ENCODE results near the gene NSUN2.
A peak's percentile ranks its signal among the peaks of the same experiment; 100 is the strongest.
"Not testable (repeated sequence)": the region's sequence is repeated elsewhere in the genome, so short reads cannot be mapped to it uniquely, and the experiment has no call there.

NSUN2 gene

DNA sequence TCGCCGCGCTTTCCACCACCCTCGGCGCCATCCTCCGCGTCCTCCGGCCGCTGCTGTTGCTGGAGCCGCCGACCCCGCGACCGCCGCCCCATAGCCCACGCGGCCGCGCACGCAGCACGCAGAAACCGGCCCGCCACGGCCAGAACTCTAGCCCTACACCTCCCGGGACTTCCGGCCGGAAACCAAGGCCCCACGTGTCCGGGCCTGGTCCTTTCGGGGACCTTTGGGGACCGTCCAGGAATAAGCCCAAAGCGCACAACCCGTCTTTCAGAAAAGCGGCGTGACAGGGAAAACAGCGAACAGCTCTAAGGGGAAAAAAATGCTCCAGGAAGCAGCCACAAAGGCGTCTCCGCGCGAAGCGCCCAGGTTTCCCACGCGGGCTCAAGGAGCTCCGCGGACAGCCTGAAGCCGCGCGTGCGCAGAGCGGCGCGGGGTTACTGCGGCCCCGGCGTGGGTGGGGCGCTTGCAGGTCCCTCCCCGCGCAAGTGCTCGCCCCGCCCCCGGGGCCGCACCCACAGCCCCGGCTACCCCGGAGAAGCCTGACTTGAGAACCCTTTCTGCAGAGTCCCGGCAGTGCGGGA lies at the start of gene NSUN2, which contains the start of gene SRD5A1:
TSS of gene NSUN2 (minus strand) at position 157 of the 581 bp plus-strand sequence. CDS start at position 92, 65 bp downstream.
TSS of gene SRD5A1 (plus strand) at position 553 of the 581 bp plus-strand sequence. CDS start 137 bp downstream, outside the sequence.
- no peak for FAIRE-seq
- peak; percentile 99 for DNase-seq (ENCODE audit: low spot score)

DNA sequence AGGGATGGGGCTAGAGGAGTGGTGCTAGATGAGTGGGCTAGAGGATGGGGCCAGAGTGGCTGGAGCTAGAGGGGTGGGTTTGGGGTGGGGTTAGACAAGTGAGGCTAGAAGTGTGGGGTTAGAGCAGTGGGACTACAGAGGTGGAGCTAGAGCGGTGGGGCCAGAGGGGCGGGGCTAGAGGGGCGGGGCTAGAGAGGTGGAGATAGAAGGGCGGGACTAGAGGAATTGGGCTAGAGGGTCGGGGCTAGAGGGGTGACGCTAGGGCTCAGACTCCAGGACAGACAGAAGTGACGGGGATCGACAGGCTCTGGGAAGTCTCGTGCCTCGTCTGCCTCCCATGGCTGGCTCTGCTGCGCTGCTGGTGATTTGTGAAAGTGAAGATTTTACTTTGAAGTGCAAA lies 49.4 kb upstream of the NSUN2 start:
- no peak for DNase-seq (ENCODE audit: low spot score)
- no peak for FAIRE-seq

- DNase-seq (ENCODE audit: low spot score) (no peak), FAIRE-seq (peak; percentile 99)
Observed at GRCh38 chr5:6681682-6682081, 48.8 kb upstream of the NSUN2 start.

- no peak for DNase-seq (ENCODE audit: low spot score)
- no peak for FAIRE-seq
Observed at GRCh38 chr5:6680922-6681321, 48.1 kb upstream of the NSUN2 start.

GRCh38 chr5:6678385-6678784 lies 45.5 kb upstream of the NSUN2 start:
- FAIRE-seq, result no peak

GRCh38 chr5:6676702-6677101 lies 43.9 kb upstream of the NSUN2 start:
- FAIRE-seq (no peak), DNase-seq (ENCODE audit: low spot score) (peak; percentile 41)

More at GRCh38 chr5:6678385-6678784, 45.5 kb upstream of the NSUN2 start:
- DNase-seq (ENCODE audit: low spot score), result no peak

GRCh38 chr5:6675784-6676491 lies 43.1 kb upstream of the NSUN2 start:
- no peak for DNase-seq (ENCODE audit: low spot score)

DNA sequence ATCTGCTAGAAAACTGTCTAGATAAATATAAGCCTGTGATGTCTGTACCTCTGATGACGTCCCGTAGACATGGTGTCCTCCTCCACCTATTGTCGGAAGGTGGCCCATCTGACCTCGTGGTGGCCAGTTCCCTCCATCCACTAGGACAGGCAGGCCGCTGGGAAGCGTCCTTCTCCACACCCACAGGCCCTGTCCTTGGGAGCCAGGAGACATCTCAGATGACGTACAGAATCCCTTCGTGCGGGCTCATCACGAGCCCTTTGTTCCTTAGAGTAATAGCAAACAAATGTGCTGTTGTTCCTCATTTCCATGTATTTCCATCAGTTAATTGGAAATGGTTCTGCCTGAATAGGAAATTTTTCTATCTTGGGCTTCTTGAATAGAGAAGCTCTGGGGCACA lies 42.0 kb upstream of the NSUN2 start:
- DNase-seq (ENCODE audit: low spot score) (no peak), FAIRE-seq (no peak)

More at GRCh38 chr5:6675784-6676491, 43.1 kb upstream of the NSUN2 start:
- FAIRE-seq, result peak; percentile 20

- no peak for DNase-seq (ENCODE audit: low spot score)
- FAIRE-seq, result no peak
Observed at GRCh38 chr5:6674421-6674820, 41.6 kb upstream of the NSUN2 start.

DNA sequence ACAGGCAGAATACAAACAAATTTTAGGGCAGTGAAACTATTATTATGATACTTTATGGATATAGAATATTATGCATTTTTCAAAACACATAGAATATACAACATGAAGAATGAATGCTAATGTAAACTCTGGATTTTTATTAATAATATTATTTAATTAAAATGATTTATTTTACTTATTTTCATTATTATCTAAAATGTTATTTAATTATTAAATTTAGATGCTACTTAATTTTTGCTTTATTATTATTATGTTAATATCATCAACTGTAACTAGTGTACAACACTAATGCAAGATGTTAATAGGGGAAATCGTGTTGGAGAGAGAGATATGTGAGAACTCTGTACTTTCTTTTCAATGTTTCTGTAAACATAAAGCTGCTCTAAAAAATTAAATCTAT lies 41.1 kb upstream of the NSUN2 start:
- DNase-seq (ENCODE audit: low spot score) (no peak), FAIRE-seq (no peak)

GRCh38 chr5:6673031-6673430 lies 40.2 kb upstream of the NSUN2 start:
- DNase-seq (ENCODE audit: low spot score), result no peak
- no peak for FAIRE-seq

- not testable (repeated sequence) for DNase-seq (ENCODE audit: low spot score); FAIRE-seq
Observed at GRCh38 chr5:6668717-6669116, 35.9 kb upstream of the NSUN2 start.

DNA sequence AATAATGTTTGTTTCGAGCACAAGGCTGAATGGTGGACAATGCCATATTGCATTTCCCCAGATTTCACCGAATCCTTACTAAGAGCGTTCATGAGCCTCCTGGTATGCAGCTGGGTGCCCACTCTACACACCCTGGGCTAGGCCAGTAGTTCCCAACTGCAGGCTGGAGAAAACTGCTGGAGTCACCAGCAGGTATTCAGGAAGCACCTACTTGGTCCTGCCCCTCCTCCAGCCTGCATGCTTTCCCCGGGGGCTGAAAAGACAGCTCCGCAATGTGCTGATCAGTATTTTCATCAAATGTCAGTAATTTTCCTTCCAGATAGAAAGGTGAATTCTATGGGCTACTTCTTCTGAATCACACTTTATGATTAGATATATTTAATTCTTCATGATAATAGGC lies 34.8 kb upstream of the NSUN2 start:
- no peak for FAIRE-seq
- DNase-seq (ENCODE audit: low spot score), result no peak

GRCh38 chr5:6666762-6667161 lies 33.9 kb upstream of the NSUN2 start:
- no peak for DNase-seq (ENCODE audit: low spot score)
- FAIRE-seq, result no peak

DNA sequence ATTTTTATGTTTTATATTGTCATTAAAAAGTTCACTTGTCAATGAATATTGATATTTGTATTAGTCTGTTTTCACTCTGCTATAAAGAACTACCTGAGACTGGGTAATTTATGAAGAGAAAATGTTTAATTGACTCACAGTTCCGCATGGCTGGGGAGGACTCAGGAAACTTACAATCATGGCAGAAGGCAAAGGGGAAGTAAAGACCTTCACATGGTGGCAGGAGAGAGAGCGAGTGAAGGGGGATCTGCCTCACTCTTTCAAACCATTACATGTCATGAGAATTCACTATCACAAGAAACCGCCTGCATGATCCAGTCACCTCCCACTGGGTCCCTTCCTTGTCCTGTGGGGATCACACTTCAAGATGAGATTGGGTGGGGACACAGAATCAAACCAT lies 27.8 kb upstream of the NSUN2 start:
- DNase-seq (ENCODE audit: low spot score), result no peak
- FAIRE-seq, result no peak

DNA sequence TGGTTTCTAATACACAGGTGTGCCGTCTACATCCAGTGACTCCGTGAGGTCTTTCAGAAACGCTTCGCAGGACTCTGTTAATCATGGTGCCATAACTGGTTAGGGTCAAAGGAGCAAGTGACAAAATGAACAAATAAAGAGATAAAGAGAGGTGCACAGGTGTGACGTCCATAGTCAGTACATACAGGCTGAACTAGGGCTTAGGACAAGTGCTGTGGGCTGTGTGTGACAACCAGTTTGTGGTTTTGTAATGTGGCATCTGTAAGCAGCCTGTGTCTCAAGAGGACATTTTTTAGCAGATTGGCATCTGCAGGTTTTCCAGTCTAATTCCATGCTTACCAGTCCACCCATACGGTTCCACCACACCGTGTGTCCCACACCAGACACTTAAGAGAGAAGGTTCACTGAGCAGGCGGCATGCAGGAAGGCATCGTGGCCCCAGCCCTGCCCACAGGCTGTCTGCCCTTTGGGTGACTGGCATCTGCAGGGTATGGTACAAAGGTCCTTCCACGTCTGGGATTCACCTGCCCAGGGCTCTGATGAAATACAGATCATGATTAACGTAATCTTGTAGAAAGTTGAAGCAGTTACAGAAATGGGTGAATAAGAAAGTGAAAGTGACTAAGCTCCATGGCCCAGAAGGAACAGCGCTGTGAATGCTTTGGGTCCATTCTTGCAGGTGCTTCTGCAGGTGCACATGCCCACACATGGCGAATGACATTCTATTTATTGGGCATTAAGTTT lies 27.3 kb upstream of the NSUN2 start:
- FAIRE-seq (no peak), DNase-seq (ENCODE audit: low spot score) (no peak)

GRCh38 chr5:6656680-6657079 lies 23.8 kb upstream of the NSUN2 start:
- DNase-seq (ENCODE audit: low spot score) (no peak), FAIRE-seq (no peak)

GRCh38 chr5:6655432-6655831 lies 22.6 kb upstream of the NSUN2 start:
- no peak for FAIRE-seq
- no peak for DNase-seq (ENCODE audit: low spot score)

DNA sequence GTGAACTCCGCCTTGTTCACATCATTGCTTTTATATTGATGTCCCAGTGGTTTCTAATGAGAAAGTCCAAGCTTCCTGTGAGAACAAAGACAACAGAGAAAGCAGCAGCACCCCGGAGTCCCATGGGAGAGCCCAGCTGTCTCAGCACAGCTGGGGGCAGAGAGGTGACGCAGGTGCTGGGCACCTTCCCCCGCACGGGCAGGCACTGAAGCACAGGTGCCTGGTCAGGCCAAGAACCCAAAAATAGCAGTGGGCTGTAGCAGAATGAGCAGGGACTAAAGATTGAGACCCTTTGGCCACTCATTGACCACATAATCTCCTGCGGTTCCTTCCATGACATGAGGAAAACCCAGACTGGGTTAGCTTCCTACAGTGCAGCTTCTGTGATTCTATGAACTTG lies 19.2 kb upstream of the NSUN2 start:
- FAIRE-seq, result no peak
- DNase-seq (ENCODE audit: low spot score), result no peak

DNA sequence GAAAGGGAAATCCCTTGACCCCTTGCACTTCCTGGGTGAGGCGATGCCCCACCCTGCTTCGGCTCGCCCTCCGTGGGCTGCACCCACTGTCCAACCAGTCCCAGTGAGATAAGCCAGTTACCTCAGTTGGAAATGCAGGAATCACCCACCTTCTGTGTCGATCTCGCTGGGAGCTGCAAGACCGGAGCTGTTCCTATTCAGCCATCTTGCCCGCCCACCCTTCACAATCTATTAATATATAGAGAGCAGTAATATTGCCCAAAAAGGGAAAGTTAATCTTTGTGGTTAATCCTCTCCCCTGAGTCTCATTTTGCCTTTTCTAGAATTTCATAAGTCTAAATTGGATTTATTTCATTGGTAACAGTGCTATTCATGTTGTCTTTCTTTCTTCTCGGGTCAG lies 16.8 kb upstream of the NSUN2 start:
- DNase-seq (ENCODE audit: low spot score) (no peak), FAIRE-seq (no peak)

GRCh38 chr5:6649186-6649585 lies 16.3 kb upstream of the NSUN2 start:
- DNase-seq (ENCODE audit: low spot score) (no peak), FAIRE-seq (no peak)
